HG02938 (cell line): ENCODE results near the gene SRGAP1.

Experiments
- ATAC-seq: cut with Tn5 transposase; IDR thresholded peaks from one replicate; pipeline ENCODE4 v1.9.1; 2021; ENCODE audit warnings: mild to moderate bottlenecking, moderate library complexity; ENCODE audit not compliant: unreplicated experiment

The SRGAP1 gene

DNA sequence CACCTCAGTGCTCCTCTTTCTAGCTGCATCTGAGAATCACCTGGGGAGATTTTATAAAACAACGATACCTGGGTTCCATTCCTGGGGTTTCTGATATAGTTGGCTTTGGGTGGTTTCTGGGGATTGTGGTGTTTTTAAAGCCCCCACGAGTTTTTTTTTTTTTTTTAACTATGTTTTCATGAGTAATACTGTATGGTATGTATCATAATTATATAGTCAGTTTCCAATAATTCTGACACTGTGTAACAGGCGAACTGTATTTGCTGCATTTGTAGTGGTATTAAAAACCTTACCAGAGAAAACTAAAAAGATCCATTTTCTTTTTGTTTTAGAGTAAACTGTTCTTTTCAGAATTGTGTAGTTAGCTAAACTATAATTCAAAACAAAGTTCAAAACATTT is 84.9 kb downstream of the SRGAP1 start:
- ATAC-seq = no peak

DNA sequence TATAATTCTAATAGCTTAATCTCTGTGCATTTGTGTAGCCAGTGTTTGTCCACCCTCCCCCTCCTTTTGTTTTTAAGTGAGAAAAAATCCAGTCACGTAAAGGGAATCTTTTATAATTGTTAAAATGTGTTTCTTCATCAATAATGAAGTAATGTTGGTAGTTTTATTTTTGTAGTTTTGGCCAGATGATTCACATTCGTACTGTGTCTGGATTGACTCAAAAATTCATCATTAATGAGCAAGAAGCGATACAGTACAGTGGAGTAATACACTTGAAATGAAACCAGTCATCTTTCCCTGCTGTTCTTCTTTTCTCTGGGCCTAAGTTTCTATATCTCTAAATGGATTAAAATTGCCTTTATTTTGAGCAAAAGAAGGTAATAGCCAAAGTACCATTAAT is 86.5 kb downstream of the SRGAP1 start:
- no peak for ATAC-seq

DNA sequence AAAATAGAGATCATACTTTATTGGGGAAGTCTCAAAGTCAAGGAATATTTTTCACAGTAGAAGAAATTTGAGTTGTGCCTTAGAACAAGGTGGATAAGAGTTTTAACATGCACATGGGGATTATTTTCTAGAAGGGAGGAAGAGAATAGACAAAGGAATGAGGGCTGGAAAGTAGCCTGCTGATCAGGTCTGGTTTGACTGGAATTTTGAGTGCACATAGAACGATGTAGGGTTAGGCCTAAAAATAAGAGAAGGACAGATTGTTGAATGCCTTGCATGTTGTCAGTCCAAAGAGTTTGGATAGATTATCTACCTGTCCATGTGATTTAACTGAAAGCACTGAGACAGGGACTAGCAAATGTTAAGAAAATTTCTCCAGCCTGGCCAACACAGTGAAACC is 87.2 kb downstream of the SRGAP1 start:
- no peak for ATAC-seq

DNA sequence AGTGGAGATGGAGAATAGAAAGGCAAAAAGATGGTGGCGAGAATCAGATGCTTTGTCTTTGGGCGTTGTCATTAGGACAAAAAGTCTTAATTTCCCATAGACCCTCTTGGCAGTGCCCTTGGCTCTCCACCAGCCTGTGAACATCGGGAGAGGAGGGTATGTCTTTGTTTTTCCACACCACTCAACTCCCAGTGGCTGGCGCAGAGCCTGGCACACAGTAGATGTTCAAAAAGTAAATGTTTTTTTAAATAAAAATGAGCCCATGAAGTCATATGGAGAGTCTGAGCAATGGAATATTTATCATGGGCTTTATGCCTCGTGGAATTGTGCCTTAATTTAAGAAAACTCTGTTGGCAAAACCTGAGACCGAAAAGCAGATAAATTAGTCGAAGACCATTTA is 90.4 kb downstream of the SRGAP1 start:
- no peak for ATAC-seq

DNA sequence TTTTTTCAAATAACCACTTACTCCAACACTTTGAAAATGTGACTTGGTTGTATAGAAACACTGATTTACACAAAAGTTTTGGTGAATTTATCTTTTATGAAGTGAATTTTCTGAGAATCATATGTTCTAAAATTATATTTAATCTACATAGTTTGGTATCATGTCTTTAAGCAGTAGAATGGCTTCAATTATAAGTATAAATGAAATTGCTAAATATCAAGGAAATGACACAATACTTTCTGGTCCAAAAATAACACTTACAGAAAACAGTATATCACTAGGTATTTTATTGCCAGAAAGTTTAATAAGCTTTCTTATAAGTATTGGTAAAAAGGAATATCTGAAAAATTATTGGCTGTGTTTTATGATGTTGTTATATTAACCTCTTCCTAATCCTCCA is 90.9 kb downstream of the SRGAP1 start:
- no peak for ATAC-seq

DNA sequence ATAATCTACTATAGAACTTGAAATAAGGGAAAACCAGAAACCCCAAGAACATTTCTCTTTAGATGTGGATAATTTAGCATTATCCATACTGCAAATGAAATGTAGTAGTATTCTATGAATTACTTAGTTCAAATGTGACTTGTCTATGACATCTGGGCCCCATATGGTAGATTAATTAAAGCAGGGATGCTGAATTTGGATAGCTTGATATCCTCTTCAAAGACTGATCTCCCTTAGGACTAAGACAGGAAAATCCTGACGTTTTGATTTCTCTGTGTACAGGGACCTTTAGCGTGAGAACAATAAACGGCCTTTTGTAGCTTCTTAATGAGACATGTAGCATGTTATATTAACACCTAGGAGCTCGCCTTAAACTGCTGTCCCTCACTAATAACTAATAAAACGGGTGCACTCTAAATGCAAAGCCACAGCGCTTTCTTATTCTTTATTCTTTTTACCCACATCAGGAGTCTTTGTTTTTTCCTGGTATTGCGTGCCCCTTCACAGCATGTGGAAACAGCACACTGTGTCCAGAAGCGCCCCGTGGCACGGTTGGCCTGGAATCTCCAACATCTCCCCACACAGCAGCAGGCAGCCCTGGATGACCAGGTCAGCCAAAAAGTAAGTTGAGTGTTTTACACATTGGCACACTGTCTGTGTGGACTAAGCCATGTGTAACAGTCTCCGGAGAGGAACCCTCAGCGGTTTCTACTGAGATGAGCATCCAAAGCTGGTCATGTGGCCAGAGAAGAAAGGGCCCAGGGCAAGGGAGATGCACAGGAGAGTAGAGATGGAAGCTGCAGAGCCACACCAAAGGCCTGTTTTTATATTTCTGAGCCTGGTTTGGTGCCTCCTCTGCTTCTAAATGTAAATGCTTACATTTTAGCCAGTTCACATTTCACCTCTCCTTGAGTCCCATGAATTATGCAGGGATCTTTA is 93.1 kb downstream of the SRGAP1 start:
- no peak for ATAC-seq

DNA sequence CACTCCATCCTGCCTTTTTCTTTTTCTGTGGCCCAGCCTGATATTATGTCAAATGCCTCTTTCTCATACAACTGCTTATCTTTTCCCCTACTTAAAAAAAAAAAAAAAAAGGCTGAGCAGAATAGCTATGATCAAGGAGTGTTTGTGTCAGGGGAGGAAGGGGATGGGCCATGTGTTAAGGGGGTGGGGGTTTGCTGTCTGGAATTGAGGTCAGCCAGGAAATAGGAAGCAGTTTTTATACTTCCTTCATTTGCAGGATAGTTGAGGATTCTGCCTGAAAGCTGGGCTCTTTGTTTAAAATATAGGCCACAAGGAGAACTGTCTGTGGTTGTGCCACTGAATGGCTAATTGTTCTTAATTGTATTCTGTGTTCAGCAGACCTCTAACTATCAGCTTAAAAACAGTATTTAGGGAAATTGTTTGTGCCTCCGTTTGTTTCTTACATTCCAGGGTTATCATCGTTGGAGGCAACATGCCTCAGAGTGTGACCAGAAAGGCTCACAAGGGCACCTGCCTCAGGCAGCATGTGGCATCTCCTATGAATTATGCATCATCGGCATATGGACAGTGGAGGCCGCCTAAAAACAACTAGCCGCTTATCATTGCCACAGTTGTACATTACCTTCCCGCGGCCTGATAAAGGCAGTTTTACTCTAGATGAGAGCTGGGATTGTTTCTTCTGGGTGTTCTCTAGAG is 96.0 kb downstream of the SRGAP1 start:
- no peak for ATAC-seq

DNA sequence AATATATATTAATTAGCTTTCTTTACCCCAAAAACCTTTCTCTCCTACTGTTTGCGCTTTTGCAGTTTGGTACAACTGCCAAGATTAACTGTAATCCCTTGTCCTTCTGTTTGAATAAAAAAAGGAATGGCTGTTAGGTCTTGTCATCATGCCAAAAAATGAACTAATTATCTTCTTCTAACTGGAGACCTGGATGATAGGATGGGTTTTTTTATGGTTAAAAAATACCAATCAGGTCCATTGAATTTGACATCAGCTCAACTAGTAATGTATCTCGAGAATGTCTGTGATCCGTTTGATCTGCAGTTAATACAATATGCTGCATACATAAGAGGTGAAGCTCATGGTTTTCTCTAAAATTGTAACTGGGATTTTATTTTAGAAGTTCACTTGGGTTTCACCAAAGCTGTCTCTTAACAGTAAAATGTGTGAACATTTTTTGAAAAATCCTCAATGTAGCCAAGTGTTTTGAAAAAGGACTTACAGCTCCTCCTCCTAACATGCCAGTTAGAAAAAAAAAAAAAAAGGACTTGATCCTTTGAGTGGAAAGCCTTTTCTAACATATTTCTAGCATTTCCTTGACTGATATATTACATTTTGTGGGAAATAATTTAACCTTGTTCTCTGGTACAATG is 96.8 kb downstream of the SRGAP1 start:
- ATAC-seq = no peak

DNA sequence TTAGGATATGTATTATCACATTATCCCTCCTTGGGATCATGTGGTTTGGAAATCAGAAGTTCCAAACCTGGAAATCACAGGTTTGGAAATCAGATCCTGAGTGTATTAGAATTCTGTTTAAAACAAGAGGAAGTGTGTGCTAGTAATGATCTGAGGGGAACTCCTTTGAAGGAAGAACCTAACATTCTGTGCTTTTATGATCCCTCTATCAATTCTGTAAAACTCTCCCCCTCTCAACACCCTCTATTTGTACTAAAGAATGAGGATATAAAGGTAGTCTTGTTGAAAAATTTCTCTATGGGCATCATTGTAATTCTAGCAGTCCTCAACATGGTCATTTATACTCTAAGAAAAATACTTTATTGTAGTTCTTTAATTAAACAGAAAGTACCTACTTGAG is 97.4 kb downstream of the SRGAP1 start:
- ATAC-seq = no peak

DNA sequence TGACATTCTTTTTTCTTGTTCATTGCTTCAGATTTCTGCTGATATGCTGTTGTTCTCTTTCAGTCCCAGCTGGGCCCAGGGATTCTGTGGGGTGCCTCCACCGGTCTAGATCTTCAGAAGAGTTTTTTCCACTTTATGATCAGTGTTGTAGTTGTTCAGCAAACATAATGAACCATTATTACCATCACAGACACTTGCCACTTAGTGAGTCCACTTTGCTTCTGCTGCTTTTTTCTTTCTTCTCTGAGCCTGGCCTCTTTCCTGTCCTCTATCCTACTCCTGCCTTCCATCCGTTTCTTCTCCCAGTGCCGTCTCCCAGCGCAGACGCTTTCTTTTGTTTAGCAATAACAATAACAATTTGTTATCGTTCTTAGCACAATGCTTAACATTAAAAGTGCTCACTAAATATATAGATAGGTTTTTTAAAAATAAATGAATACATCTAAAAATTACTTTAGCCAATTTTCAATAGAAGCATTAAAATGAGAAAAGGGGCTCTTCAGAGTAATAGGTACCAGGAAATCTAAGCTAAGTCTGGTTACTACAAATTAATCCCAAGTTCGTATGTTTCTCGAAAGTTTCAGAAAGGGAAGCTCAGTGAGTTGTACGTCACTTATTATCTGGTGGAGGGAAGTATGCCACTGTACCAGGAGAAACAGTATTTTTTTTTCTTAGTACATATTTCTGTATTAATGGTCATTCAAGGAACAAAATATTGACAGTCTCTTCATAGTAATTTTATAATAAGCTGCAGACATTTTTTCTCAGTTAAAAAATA is 98.2 kb downstream of the SRGAP1 start:
- ATAC-seq = no peak

DNA sequence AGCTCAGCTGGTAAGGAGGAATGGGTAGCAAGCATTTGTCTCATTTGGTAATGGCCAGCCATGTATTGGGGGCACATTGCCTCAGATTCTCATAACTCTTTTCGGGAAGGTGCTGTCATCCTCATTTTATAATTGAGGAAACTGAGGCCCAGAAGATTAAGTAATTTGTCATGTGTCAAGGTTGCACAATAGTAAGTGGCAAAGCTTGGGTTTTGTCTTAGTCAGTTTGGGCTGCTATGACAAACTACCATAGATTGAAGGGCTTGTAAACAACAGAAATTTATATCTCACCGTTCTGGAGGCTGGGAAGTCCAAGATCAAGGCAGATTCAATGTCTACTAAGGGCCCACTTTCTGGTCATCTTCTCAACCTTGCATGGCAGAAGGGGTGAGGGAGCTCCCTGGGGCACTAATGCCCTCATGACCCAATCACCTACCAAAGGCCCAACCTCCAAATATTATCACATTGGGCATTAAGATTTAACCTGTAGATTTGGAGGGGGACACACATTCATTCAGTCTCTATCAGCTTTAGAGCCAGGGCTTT is 99.6 kb downstream of the SRGAP1 start:
- no peak for ATAC-seq

DNA sequence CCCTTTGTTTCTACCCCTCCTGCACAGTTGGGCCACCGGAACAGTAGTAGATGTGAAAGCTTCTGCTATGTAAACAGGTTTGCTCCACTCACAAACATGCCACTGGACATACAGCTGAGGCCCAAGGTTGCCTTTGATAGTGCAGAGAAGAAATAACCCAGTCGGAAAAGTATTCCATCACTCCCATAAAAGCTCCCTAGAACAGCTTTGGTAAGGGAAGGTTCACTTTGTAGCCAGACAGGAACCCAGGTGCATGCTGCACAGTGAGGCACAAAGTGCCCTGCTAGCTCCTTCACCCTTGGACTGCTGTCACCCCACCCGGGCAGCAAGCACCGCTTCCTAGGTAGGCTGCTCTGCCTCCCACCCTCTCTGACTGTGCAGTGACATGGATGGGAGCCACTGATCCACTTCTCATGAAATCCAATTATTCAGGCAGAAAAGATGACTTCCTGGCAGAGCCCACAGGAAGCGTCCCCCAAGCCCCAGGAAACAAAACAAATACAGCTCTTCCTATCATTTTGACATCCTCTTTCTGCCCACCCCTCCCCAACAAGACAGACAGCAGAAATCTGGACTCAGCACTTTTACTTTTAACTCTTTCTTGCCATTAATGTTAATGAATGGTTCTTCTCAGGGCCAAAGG is 100.2 kb downstream of the SRGAP1 start:
- ATAC-seq = no peak

DNA sequence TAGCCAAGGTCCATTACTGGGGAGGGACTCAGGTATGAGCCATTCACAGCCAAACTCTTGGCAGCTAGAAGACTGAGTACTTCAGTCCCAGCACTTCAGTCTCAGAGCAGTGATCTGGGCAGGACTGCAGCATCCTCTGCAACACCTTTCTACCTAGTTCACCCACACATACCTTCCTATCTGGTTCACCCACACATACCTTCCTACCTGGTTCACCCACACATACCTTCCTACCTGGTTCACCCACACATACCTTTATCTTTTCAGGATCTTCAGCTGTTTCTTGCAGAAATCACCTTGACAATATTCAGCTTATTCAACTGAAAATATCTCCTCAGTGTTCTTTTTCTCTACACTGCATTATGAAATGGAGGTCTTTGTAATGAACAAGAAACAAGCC is 101.3 kb downstream of the SRGAP1 start:
- ATAC-seq = no peak

DNA sequence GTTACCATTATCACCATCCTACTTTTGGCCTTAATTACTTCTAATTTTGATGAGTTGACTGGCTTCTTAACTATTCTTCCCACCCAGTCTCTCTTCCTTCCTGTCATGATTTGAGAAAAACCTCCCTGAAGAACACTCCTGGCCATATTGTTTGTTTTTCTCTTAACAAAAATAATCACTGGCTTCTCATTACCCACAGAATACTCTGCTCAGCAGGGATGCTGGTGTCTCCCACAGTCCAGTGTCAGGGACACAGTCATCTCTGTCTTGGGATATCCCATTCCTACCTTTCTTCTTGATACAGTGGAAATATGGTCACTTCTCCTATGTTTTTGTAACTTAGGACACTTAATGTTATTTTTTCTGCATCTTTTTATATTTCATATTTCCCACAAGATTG is 103.7 kb downstream of the SRGAP1 start:
- no peak for ATAC-seq

DNA sequence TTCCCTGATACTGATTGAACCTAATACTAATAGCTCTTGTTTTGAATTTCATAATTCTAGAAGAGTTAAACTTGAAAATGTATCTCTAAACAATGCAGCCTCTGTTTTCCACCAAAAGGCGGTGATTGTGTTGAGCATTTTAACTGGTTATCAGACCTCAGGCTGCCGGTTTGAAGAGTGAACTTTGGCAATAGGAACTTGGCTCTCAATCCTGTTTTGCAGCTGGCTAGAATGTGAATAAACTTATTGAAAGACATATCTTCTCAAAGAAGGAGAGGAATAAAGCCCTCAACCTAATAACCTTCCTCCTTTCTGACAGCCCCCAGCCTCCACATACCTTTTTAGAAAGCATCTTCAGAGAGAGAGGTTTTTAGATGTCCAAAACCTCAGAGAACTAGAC is 105.4 kb downstream of the SRGAP1 start:
- no peak for ATAC-seq

DNA sequence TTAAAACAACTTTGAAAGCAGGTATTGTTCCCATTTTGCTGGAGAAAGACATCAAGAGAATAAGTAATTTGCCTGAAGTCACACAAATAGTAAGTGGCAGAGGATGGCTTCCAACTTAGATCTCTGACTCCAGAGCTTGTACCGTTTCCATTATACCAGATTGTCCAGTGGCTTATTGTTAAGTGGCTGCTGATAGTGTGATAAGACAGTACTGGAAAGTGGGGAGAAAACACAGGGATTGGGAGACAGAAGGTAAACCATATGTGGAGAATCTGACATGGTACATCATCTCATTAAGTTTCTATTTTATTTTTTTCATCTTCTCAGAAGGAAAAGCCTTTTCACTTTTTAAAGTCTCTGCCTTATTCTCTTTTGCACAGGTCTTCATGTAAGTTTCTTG is 108.5 kb downstream of the SRGAP1 start:
- ATAC-seq = no peak

DNA sequence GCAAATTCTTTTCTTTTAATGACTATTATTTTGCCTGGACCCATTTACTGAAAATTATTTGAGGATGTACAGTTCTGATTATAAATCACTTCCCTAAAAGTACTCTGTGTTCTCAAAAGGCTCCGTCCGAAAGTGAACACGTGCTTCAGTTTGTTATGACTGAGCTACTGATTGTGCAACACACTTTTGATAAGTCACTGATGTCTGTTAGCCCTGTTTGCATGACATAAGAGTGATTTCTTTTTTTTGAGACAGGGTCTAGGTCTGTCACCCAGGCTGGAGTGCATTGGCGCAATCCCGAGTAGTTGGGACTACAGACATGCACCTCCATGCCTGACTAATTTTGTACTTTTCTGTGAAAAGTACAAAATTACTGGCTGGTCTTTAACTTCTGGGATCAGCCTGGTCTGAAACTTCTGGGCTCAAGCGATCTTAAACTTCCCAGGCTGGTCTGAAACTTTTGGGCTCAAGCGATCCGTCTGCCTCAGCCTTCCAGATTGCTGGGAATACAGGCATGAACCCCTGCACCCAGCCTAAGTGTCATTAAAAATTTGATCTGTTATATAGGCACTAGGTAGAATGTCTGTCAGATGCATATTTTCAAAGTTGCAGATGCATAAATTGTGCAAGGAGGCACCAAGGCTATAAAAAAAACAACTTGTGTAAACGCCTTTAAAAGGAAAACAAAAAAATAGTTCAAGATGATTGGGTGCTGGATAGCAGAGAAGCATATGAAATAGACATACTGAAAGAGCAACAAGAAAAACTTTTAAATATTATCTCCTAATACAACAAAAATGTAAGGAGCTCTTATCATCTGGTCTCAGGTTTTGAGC is 111.5 kb downstream of the SRGAP1 start:
- peak; percentile 68 for ATAC-seq

DNA sequence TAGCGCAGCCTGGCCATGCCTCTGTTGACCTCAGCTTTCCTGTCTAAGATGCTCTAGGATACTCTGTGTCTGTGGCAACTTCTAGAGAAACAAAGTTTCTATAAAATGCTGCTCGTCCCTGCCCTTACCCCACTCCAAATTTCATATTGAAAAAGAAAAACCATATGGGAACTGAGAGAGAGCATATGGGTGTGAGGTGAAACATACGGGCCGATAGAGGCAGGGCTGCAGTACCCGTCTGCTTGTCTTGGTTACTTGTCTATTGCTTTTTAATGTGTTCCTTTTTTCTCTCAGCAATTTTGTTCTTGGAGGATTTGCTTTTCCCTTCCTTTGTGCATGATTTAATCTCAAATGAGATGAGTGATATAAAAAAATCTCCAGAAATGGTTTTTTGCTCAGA is 113.0 kb downstream of the SRGAP1 start:
- ATAC-seq = no peak

DNA sequence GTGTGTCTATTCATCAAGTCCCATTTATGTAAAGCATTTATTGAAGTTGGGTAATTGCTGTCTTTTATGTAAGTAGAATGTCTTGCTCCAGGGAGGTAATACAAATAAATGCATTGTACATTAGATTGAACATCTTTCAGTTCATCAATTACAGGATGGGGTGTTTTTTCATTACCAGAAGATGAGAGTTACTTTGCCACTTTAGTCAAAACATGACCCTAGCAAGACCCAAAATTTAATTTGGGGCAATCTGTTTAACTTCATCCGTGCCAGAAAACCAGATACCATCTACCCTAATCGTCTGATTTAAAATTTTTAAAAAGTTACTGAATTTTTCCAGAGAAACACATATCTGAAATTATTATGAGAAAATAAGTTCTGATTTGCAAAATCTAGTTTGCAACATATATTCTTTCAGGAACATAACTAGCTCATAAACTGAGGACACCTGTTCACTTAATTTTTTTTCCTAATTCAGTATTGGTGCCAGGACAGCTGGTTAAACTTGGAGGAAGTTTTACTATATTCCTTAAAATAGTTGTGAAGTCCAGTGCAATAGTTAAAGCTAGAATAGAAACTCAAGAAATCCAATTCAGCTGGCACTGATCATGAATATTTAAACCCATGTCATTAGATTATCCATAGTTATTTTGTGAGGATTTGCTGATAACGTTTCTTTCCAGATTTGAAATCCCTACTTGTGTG is 114.5 kb downstream of the SRGAP1 start:
- no peak for ATAC-seq
